ENCODE data around the gene MYLK4.

The MYLK4 gene

GRCh38 chr6:2658788-2659187, 91.9 kb downstream of the MYLK4 start:
- DNase-seq (ENCODE audit: low spot score), result no peak

GRCh38 chr6:2656460-2657079, 94.2 kb downstream of the MYLK4 start:
- no peak for DNase-seq (ENCODE audit: low spot score)

GRCh38 chr6:2655844-2656433, 94.8 kb downstream of the MYLK4 start:
- DNase-seq (ENCODE audit: low spot score), result no peak

- no peak for DNase-seq (ENCODE audit: low spot score)
Measured at GRCh38 chr6:2653369-2654032, 97.2 kb downstream of the MYLK4 start.

- DNase-seq (ENCODE audit: low spot score), result no peak
Measured at GRCh38 chr6:2652611-2653010, 98.1 kb downstream of the MYLK4 start.

GRCh38 chr6:2651961-2652360, 98.8 kb downstream of the MYLK4 start:
- DNase-seq (ENCODE audit: low spot score), result no peak

- no peak for DNase-seq (ENCODE audit: low spot score)
Measured at GRCh38 chr6:2651536-2651935, 99.2 kb downstream of the MYLK4 start.

- no peak for DNase-seq (ENCODE audit: low spot score)
Measured at GRCh38 chr6:2646346-2646745, 104.4 kb downstream of the MYLK4 start.

- no peak for DNase-seq (ENCODE audit: low spot score)
Measured at GRCh38 chr6:2643935-2644539, 106.7 kb downstream of the MYLK4 start.

- no peak for DNase-seq (ENCODE audit: low spot score)
Measured at GRCh38 chr6:2643130-2643529, 107.6 kb downstream of the MYLK4 start.

- no peak for DNase-seq (ENCODE audit: low spot score)
Measured at GRCh38 chr6:2641044-2641725, 109.5 kb downstream of the MYLK4 start.

- no peak for DNase-seq (ENCODE audit: low spot score)
Measured at GRCh38 chr6:2640551-2640950, 110.2 kb downstream of the MYLK4 start.

- no peak for DNase-seq (ENCODE audit: low spot score)
Measured at GRCh38 chr6:2639896-2640295, 110.8 kb downstream of the MYLK4 start.

- no peak for DNase-seq (ENCODE audit: low spot score)
Measured at GRCh38 chr6:2639167-2639566, 111.6 kb downstream of the MYLK4 start.

- DNase-seq (ENCODE audit: low spot score), result no peak
Measured at GRCh38 chr6:2636672-2637071, 114.0 kb downstream of the MYLK4 start.

- DNase-seq (ENCODE audit: low spot score), result no peak
Measured at GRCh38 chr6:2635911-2636310, 114.8 kb downstream of the MYLK4 start.

- peak; percentile 84 for DNase-seq (ENCODE audit: low spot score)
Measured at GRCh38 chr6:2634139-2634964, 116.4 kb downstream of the MYLK4 start.

GRCh38 chr6:2633736-2634135, 117.0 kb downstream of the MYLK4 start:
- no peak for DNase-seq (ENCODE audit: low spot score)

- no peak for DNase-seq (ENCODE audit: low spot score)
Measured at GRCh38 chr6:2632976-2633584, 117.6 kb downstream of the MYLK4 start.

GRCh38 chr6:2632368-2632767, 118.4 kb downstream of the MYLK4 start:
- no peak for DNase-seq (ENCODE audit: low spot score)

GRCh38 chr6:2630891-2631571, 119.7 kb downstream of the MYLK4 start:
- no peak for DNase-seq (ENCODE audit: low spot score)

Measured in activated CD4-positive, alpha-beta T cell treated with anti-CD3 and anti-CD28 coated beads, Interleukin-2, Interleukin-4, amounts not matched to agents 100 ng/mL and 50 ng/mL, durations not matched to agents 16 hours and 8 hours (primary cell).